Measurements from ENCODE around the gene NAT16. TPM values are rescaled to one million over a fixed set of nuclear protein-coding genes. Genes with fewer than 3 reads are reported as not detected.

The NAT16 gene
- total RNA-seq, 1 donor from 2014 or later = 0.16 TPM

DNA sequence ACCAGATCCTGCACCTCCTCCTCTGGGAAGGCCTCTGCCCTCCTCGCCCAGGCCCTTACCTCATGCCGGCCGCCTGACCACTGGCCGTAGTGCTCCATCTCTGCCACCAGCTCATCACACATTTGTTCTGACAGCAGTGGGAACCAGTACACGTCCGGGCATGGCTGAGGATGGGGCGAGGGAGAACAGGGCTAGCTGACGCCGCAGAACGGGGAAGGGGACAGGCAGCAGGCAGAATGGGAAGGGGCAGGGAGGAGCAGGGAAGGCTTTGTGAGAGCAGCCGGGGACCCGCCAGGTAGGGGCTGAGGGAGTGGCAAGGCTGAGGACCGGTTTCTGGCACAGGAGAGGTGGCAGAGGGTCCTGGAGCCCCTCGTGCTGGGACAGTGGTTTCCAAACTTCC is 28.7 kb upstream of the NAT16 start:
- Mint-ChIP-seq H3K36me3 (ENCODE audit: low read depth, unreplicated experiment) (peaks cover 9% of the 10 kb centered on the region), H3K4me1 (ENCODE audit: low read depth, unreplicated experiment) (no peaks in the 10 kb centered on the region), H3K27me3 (ENCODE audit: low read depth, unreplicated experiment) (peaks cover 3% of the 10 kb centered on the region), H3K27ac (ENCODE audit: unreplicated experiment) (no peak overlapping the region), H3K4me3 (ENCODE audit: unreplicated experiment) (no peak overlapping the region), H3K9me3 (ENCODE audit: unreplicated experiment) (no peaks in the 10 kb centered on the region)
- H3K79me2 ChIP-seq (ENCODE audit: insufficient read depth, low read length) = no peaks in the 10 kb centered on the region
- H3K4me3 ChIP-seq (ENCODE audit: insufficient read depth, low read depth, low read length) = no peak overlapping the region
- peaks cover 6% of the 10 kb centered on the region for H3K36me3 ChIP-seq (ENCODE audit: insufficient read depth, low read length)
- H3K4me1 ChIP-seq (ENCODE audit: insufficient read depth, low read length) = no peaks in the 10 kb centered on the region
- no peak for TF ChIP-seq CTCF (IDR thresholded peaks at IDR 0.05; ENCODE audit: insufficient read depth, low read depth, low read length)
- TF ChIP-seq EZH2 (IDR thresholded peaks at IDR 0.05; ENCODE audit: insufficient read depth, low read length) = no peak
- DNase-seq (ENCODE audit: low read depth) (no peak), FAIRE-seq (no peak)
- H3K27ac ChIP-seq (ENCODE audit: low read depth, low read length) = no peak overlapping the region
- no peak overlapping the region for H2AFZ ChIP-seq (ENCODE audit: low read depth, low read length)
- no peak overlapping the region for H3K9ac ChIP-seq (ENCODE audit: low read length)
- no peak overlapping the region for H3K4me2 ChIP-seq (ENCODE audit: low read length)
- H3K27me3 ChIP-seq (ENCODE audit: insufficient read depth, low read length) = no peaks in the 10 kb centered on the region
- no peaks in the 10 kb centered on the region for H3K9me3 ChIP-seq (ENCODE audit: insufficient read depth, low read depth, low read length)
- peaks cover 26% of the 10 kb centered on the region for H4K20me1 ChIP-seq (ENCODE audit: insufficient read depth, low read length)

- Histone ChIP-seq H2AFZ (ENCODE audit: low read depth, low read length) (no peak overlapping the region), H3K27ac (ENCODE audit: low read depth, low read length) (no peak overlapping the region), H3K36me3 (ENCODE audit: insufficient read depth, low read length) (peaks cover 3% of the 10 kb centered on the region), H3K9me3 (ENCODE audit: insufficient read depth, low read depth, low read length) (no peaks in the 10 kb centered on the region), H3K4me1 (ENCODE audit: insufficient read depth, low read length) (no peaks in the 10 kb centered on the region), H3K27me3 (ENCODE audit: insufficient read depth, low read length) (peaks cover 5% of the 10 kb centered on the region), H3K9ac (ENCODE audit: low read length) (no peak overlapping the region), H4K20me1 (ENCODE audit: insufficient read depth, low read length) (peaks cover 30% of the 10 kb centered on the region), H3K79me2 (ENCODE audit: insufficient read depth, low read length) (no peaks in the 10 kb centered on the region), H3K4me2 (ENCODE audit: low read length) (no peak overlapping the region), H3K4me3 (ENCODE audit: insufficient read depth, low read depth, low read length) (no peak overlapping the region)
- TF ChIP-seq EZH2 (IDR thresholded peaks at IDR 0.05; ENCODE audit: insufficient read depth, low read length) = no peak
- TF ChIP-seq CTCF (IDR thresholded peaks at IDR 0.05; ENCODE audit: insufficient read depth, low read depth, low read length) = no peak
- Mint-ChIP-seq H3K9me3 (ENCODE audit: unreplicated experiment) (no peaks in the 10 kb centered on the region), H3K4me1 (ENCODE audit: low read depth, unreplicated experiment) (no peaks in the 10 kb centered on the region), H3K27ac (ENCODE audit: unreplicated experiment) (no peak overlapping the region), H3K27me3 (ENCODE audit: low read depth, unreplicated experiment) (peaks cover 16% of the 10 kb centered on the region), H3K4me3 (ENCODE audit: unreplicated experiment) (no peak overlapping the region), H3K36me3 (ENCODE audit: low read depth, unreplicated experiment) (peaks cover 9% of the 10 kb centered on the region)
- no peak for DNase-seq (ENCODE audit: low read depth)
- no peak for FAIRE-seq
Measured at GRCh38 chr7:101207459-101207858, 27.4 kb upstream of the NAT16 start.

DNA sequence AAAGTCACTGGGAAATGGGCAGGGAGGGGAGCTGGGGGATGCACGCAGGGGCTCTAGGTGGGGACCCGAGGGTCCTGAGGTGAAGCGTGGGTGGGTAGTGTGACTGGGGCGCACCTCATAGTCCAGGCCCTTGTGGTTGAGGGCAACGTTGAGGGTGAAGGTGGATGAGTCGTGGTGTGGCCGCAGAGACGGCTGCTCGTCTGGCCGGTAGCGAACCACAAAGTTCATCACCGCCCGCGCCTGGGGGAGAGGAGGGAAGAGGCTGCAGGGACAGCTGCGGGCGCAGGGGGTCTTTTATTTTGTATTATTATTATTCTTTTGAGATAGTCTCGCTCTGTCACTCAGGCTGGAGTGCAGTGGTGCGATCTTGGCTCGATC is 26.6 kb upstream of the NAT16 start:
- no peaks in the 10 kb centered on the region for H3K4me1 Mint-ChIP-seq (ENCODE audit: low read depth, unreplicated experiment)
- DNase-seq (ENCODE audit: low read depth) = no peak
- no peak for FAIRE-seq
- H2AFZ ChIP-seq (ENCODE audit: low read depth, low read length) = no peak overlapping the region
- H3K4me3 ChIP-seq (ENCODE audit: insufficient read depth, low read depth, low read length) = no peak overlapping the region
- H3K27me3 ChIP-seq (ENCODE audit: insufficient read depth, low read length) = peaks cover 13% of the 10 kb centered on the region
- no peak overlapping the region for H3K9ac ChIP-seq (ENCODE audit: low read length)
- H4K20me1 ChIP-seq (ENCODE audit: insufficient read depth, low read length) = peaks cover 24% of the 10 kb centered on the region
- TF ChIP-seq CTCF (IDR thresholded peaks at IDR 0.05; ENCODE audit: insufficient read depth, low read depth, low read length) = no peak
- no peak for TF ChIP-seq EZH2 (IDR thresholded peaks at IDR 0.05; ENCODE audit: insufficient read depth, low read length)
- no peak overlapping the region for H3K4me3 Mint-ChIP-seq (ENCODE audit: unreplicated experiment)
- no peaks in the 10 kb centered on the region for H3K9me3 ChIP-seq (ENCODE audit: insufficient read depth, low read depth, low read length)
- no peak overlapping the region for H3K27ac ChIP-seq (ENCODE audit: low read depth, low read length)
- peaks cover 3% of the 10 kb centered on the region for H3K36me3 ChIP-seq (ENCODE audit: insufficient read depth, low read length)
- no peaks in the 10 kb centered on the region for H3K9me3 Mint-ChIP-seq (ENCODE audit: unreplicated experiment)
- peaks cover 9% of the 10 kb centered on the region for H3K36me3 Mint-ChIP-seq (ENCODE audit: low read depth, unreplicated experiment)
- peaks cover 17% of the 10 kb centered on the region for H3K27me3 Mint-ChIP-seq (ENCODE audit: low read depth, unreplicated experiment)
- no peak overlapping the region for H3K27ac Mint-ChIP-seq (ENCODE audit: unreplicated experiment)
- no peak overlapping the region for H3K4me2 ChIP-seq (ENCODE audit: low read length)
- H3K79me2 ChIP-seq (ENCODE audit: insufficient read depth, low read length) = no peaks in the 10 kb centered on the region
- peaks cover 1% of the 10 kb centered on the region for H3K4me1 ChIP-seq (ENCODE audit: insufficient read depth, low read length)

All from astrocyte (in vitro differentiated cells and primary cell).